Measurements from ENCODE around the gene FREY1.
A peak's percentile ranks its signal among the peaks of the same experiment; 100 is the strongest.
"Not testable (repeated sequence)": the region's sequence is repeated elsewhere in the genome, so short reads cannot be mapped to it uniquely, and the experiment has no call there.

GRCh38 chr11:45905576-45905975, 1.5 kb downstream of the FREY1 start:
- not testable (repeated sequence) for TF ChIP-seq RAD21 (IDR thresholded peaks at IDR 0.05; ENCODE audit: low read length); CTCF (conservative IDR thresholded peaks at IDR 0.05; ENCODE audit: low read depth, low read length); MAZ (IDR thresholded peaks at IDR 0.05; ENCODE audit: borderline replicate concordance, low read depth, low read length); RFX5 (IDR thresholded peaks at IDR 0.05; ENCODE audit: low read depth, low read length); SMC3 (IDR thresholded peaks at IDR 0.05; ENCODE audit: low read depth, low read length); USF2 (IDR thresholded peaks at IDR 0.05; ENCODE audit: low read depth, low read length); NFE2L2 (IDR thresholded peaks at IDR 0.05; ENCODE audit: low read depth, low read length); RCOR1 (IDR thresholded peaks at IDR 0.05; ENCODE audit: insufficient replicate concordance, low read length); ELK1 (IDR thresholded peaks at IDR 0.05; ENCODE audit: borderline replicate concordance, low read depth, low read length)
- 0 out of 2 replicates have a peak, but pooled peaks have one; percentile 18 for TF ChIP-seq POLR2A (IDR thresholded peaks at IDR 0.05; ENCODE audit: low read depth, low read length)
